Hepatocyte (in vitro differentiated cells): Measurements from ENCODE around the gene EID3.
"Not testable (repeated sequence)": the region's sequence is repeated elsewhere in the genome, so short reads cannot be mapped to it uniquely, and the experiment has no call there.

Source experiments
- EZH2 ChIP-seq: fragments of 200-600 bp; sonication (generic); IDR thresholded peaks from 2 replicates; pipeline ENCODE4 v1.6.1; 2016; ENCODE audit warnings: antibody characterized with exemption, mild to moderate bottlenecking, borderline replicate concordance
- EZH2phosphoT487 ChIP-seq: fragments of 200-600 bp; sonication (generic); IDR thresholded peaks from one replicate; pipeline ENCODE4 v1.6.1; 2018; ENCODE audit warnings: antibody characterized with exemption, mild to moderate bottlenecking, low read depth, moderate library complexity; ENCODE audit not compliant: unreplicated experiment, severe bottlenecking
- TF ChIP-seq, protein P1 (sequence below): fragments of 200-600 bp; sonication (generic); IDR thresholded peaks from 2 replicates; pipeline ENCODE4 v1.5.1; 2016; ENCODE audit warnings: antibody characterized with exemption, mild to moderate bottlenecking; ENCODE audit not compliant: poor library complexity

DNA sequence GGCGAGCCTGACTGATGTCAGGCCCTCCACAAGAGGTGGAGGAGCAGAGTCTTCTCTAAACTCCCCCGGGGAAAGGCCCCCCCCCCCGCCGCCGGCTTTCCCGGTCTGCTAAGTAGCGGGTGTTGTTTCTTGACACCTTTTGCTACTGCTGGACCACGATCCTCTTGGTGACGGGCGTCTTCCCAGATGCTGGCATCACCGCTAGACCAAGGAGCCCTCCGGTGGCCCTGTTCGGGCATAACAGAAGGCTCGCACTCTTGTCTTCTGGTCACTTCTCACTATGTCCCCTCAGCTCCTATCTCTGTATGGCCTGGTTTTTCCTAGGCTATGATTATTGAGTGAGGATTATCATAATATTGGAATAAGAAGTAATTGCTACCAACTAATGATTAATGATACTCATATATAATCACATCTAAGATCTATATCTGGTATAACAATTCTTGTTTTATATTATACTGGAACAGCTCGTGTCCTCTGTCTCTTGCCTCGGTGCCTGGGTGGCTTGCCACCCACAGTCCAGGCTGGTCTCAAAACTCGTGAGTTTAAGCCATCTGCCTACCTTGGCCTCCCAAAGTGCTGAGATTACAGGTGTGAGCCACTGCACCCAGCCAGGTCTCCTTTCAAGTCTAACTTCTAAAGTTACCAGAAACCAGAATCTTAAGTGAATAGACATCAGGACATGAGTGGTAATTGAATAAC, 9.2 kb upstream of the EID3 start:
- TF ChIP-seq, protein P1, sequence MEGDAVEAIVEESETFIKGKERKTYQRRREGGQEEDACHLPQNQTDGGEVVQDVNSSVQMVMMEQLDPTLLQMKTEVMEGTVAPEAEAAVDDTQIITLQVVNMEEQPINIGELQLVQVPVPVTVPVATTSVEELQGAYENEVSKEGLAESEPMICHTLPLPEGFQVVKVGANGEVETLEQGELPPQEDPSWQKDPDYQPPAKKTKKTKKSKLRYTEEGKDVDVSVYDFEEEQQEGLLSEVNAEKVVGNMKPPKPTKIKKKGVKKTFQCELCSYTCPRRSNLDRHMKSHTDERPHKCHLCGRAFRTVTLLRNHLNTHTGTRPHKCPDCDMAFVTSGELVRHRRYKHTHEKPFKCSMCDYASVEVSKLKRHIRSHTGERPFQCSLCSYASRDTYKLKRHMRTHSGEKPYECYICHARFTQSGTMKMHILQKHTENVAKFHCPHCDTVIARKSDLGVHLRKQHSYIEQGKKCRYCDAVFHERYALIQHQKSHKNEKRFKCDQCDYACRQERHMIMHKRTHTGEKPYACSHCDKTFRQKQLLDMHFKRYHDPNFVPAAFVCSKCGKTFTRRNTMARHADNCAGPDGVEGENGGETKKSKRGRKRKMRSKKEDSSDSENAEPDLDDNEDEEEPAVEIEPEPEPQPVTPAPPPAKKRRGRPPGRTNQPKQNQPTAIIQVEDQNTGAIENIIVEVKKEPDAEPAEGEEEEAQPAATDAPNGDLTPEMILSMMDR, result peak; percentile 33
- TF ChIP-seq EZH2, EZH2phosphoT487: not testable (repeated sequence)
